ENCODE results near the gene ATP8A2.

DNA sequence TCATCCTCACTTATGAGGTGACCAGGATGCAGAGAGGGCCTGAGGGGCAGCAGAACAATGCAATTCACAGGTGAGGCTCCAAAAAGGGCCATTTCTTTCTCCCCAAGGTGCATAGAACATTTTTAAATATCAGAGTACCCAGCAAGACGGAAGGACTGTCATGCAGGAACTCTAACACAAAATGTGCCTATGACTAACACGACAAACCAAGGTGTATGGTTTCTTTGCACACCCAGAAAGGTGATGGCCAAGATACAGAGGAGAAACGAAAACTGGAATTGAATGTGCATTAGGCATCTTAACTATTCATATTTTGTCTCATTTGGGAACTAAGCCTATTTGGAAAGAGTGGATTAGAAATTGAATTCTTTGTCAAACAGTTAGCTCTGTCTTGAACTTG is 650.2 kb downstream of the ATP8A2 start:
- TF ChIP-seq, protein P1, sequence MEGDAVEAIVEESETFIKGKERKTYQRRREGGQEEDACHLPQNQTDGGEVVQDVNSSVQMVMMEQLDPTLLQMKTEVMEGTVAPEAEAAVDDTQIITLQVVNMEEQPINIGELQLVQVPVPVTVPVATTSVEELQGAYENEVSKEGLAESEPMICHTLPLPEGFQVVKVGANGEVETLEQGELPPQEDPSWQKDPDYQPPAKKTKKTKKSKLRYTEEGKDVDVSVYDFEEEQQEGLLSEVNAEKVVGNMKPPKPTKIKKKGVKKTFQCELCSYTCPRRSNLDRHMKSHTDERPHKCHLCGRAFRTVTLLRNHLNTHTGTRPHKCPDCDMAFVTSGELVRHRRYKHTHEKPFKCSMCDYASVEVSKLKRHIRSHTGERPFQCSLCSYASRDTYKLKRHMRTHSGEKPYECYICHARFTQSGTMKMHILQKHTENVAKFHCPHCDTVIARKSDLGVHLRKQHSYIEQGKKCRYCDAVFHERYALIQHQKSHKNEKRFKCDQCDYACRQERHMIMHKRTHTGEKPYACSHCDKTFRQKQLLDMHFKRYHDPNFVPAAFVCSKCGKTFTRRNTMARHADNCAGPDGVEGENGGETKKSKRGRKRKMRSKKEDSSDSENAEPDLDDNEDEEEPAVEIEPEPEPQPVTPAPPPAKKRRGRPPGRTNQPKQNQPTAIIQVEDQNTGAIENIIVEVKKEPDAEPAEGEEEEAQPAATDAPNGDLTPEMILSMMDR (conservative IDR thresholded peaks at IDR 0.05), result no peak
- TF ChIP-seq EZH2 (IDR thresholded peaks at IDR 0.05; ENCODE audit: low read depth), result no peak
